A549 (cell line): ENCODE measurements around the gene NMNAT2. TPM values are rescaled to one million over a fixed set of nuclear protein-coding genes. Genes with fewer than 3 reads are reported as not detected.

Source experiments
- ATAC-seq, 2 experiments: fragments of 200-7000 bp in 1 of 2; fragments of >200 bp in 1 of 2; cut with Nextera tagmentation in 1 of 2; cut with Tn5 transposase in 1 of 2; 3 replicates each; pipeline versions ENCODE4 v1.8.0 to v1.9.1; 2018 to 2020; ENCODE audit warnings: mild to moderate bottlenecking in 1 of 2, moderate library complexity in 1 of 2
- CTCF ChIA-PET: fragments of 300-600 bp; sonication (Branson Sonifier 250); formaldehyde crosslinking; extraction: SDS; loops from one replicate; lab custom pipeline; 2021; ENCODE audit warnings: antibody characterized with exemption, inconsistent platforms; lab: Yijun Ruan, JAX
- POLR2A ChIA-PET: fragments of 350-600 bp; formaldehyde crosslinking; extraction: SDS; loops from one replicate; lab custom pipeline; 2021; ENCODE audit warnings: antibody characterized with exemption, inconsistent platforms; lab: Yijun Ruan, JAX
- DNase-seq, 2 experiments: peaks; one replicate each; pipeline versions ENCODE4 v3.0.0 to v3.0.0-alpha.2; 2011 to 2016; ENCODE audit warnings: low read depth in 1 of 2, low spot score in 1 of 2
- FAIRE-seq: peaks from 2 replicates; lab custom pipeline; 2011; peaks lifted over from hg19 to GRCh38; lab: Jason Lieb, UNC
- H3K27ac ChIP-seq, 2 experiments: fragments of >200 bp; sonication (Bioruptor Twin); formaldehyde crosslinking; 3 replicates each; pipeline ENCODE4 v1.5.1; 2016 to 2017
- H3K4me1 ChIP-seq: fragments of >200 bp; sonication (Bioruptor Twin); formaldehyde crosslinking; 3 replicates; pipeline ENCODE4 v1.6.1; 2016
- H3K4me2 ChIP-seq: fragments of >200 bp; sonication (Bioruptor Twin); formaldehyde crosslinking; 3 replicates; pipeline ENCODE4 v1.6.1; 2016
- H3K4me3 ChIP-seq: fragments of >200 bp; sonication (Bioruptor Twin); formaldehyde crosslinking; 3 replicates; pipeline ENCODE4 v1.5.1; 2016
- H3K9me3 ChIP-seq: fragments of >200 bp; sonication (Bioruptor Twin); formaldehyde crosslinking; 3 replicates; pipeline ENCODE4 v1.6.1; 2016
- BHLHE40 ChIP-seq: IDR thresholded peaks from 2 replicates; pipeline ENCODE4 v1.6.1; 2012; ENCODE audit warnings: low read depth, low read length, inconsistent platforms
- CHD2 ChIP-seq: fragments of 150-350 bp; IDR thresholded peaks from 2 replicates; pipeline ENCODE4 v1.6.1; 2014; ENCODE audit warnings: low read length; ENCODE audit not compliant: partially characterized antibody
- ESRRA ChIP-seq: fragments of 150-350 bp; IDR thresholded peaks from 2 replicates; pipeline ENCODE4 v1.6.1; 2014; ENCODE audit warnings: mild to moderate bottlenecking, low read length, borderline replicate concordance
- HDAC2 ChIP-seq: fragments of 200-600 bp; sonication (generic); IDR thresholded peaks from 2 replicates; pipeline ENCODE4 v1.6.1; 2016
- HMGXB4 ChIP-seq: fragments of 250-450 bp; sonication (Bioruptor Pico); IDR thresholded peaks from 2 replicates; pipeline ENCODE4 v1.5.0; 2021; ENCODE audit warnings: mild to moderate bottlenecking, moderate library complexity, borderline replicate concordance
- HOXA7 ChIP-seq: fragments of 250-450 bp; sonication (Bioruptor Pico); IDR thresholded peaks from 2 replicates; pipeline ENCODE4 v1.5.0; 2020; ENCODE audit warnings: mild to moderate bottlenecking, moderate library complexity
- MAZ ChIP-seq: fragments of 150-350 bp; IDR thresholded peaks from 2 replicates; pipeline ENCODE4 v1.6.1; 2014; ENCODE audit warnings: antibody characterized with exemption, low read depth, low read length, borderline replicate concordance
- NR3C1 ChIP-seq: fragments of >200 bp; sonication (Bioruptor Twin); formaldehyde crosslinking; IDR thresholded peaks from 3 replicates; pipeline ENCODE4 v1.6.1; 2017
- PBX3 ChIP-seq: IDR thresholded peaks from 2 replicates; pipeline ENCODE4 v1.6.1; 2012
- RAD21 ChIP-seq, 2 experiments: fragments of >200 bp in 1 of 2; sonication (Bioruptor Twin) in 1 of 2; formaldehyde crosslinking in 1 of 2; IDR thresholded peaks in 1 of 2; conservative IDR thresholded peaks in 1 of 2; 2 replicates in 1 of 2; 3 replicates in 1 of 2; pipeline ENCODE4 v1.6.1; 2012 to 2018; ENCODE audit warnings: inconsistent platforms in 1 of 2
- REST ChIP-seq: fragments of 200-600 bp; sonication (generic); IDR thresholded peaks from 2 replicates; pipeline ENCODE4 v1.6.1; 2016; ENCODE audit warnings: antibody characterized with exemption, mild to moderate bottlenecking, moderate library complexity
- RNF2 ChIP-seq: fragments of 200-600 bp; sonication (generic); IDR thresholded peaks from 2 replicates; pipeline ENCODE4 v1.6.1; 2016; ENCODE audit warnings: low read depth, mild to moderate bottlenecking, antibody characterized with exemption, moderate library complexity, borderline replicate concordance
- TFCP2L1 ChIP-seq: fragments of 250-450 bp; sonication (Bioruptor Pico); IDR thresholded peaks from 2 replicates; pipeline ENCODE4 v1.5.0; 2021; ENCODE audit warnings: mild to moderate bottlenecking
- ZSCAN20 ChIP-seq: fragments of 250-450 bp; sonication (Bioruptor Pico); IDR thresholded peaks from 2 replicates; pipeline ENCODE4 v1.8.0; 2022; ENCODE audit warnings: mild to moderate bottlenecking, moderate library complexity
- WGBS: methylation state at CpG from one replicate; pipeline ENCODE4 v1.1.6; 2017; ENCODE audit errors: missing lambda C conversion rate; 5-methylcytosine and 5-hydroxymethylcytosine counted together
- polyA plus RNA-seq, 4 experiments: library from polyadenylated mRNA; depleted of rRNA in 3 of 4; stranded (reverse); fragments of >200 nt; fragmentation: RNase III in 1 of 4; extraction: RNeasy Plus Mini Kit Qiagen cat#74134 plus additional on column Dnase treatment in 1 of 4; gene quantifications; 2 replicates in 3 of 4; 3 replicates in 1 of 4; pipeline ENCODE4 v1.2.3, GENCODE V29; 2011 to 2017
- TF ChIP-seq, protein P1 (sequence below): fragments of >200 bp; sonication (Bioruptor Twin); formaldehyde crosslinking; IDR thresholded peaks from 3 replicates; pipeline ENCODE4 v1.5.1; 2016

Gene NMNAT2
- polyA plus RNA-seq, 2 of the 4 experiments (the other 2 are of a cell fraction) = 0.16 to 0.63 TPM

GRCh38 chr1:183304440-183305107 lies 113.6 kb downstream of the NMNAT2 start:
- H3K4me3 ChIP-seq = no peak overlapping the region
- WGBS = 83% methylated on average over 7 of the region's 7 CpGs
- DNase-seq (no peak), FAIRE-seq (no peak), ATAC-seq (no peak)
- H3K9me3 ChIP-seq = no peaks in the 10 kb centered on the region
- POLR2A ChIA-PET = no interaction called here
- no peak overlapping the region for H3K27ac ChIP-seq
- H3K4me2 ChIP-seq = no peak overlapping the region
- no peak for TF ChIP-seq TFCP2L1 (CRISPR knock-in tag)
- TF ChIP-seq, protein P1, sequence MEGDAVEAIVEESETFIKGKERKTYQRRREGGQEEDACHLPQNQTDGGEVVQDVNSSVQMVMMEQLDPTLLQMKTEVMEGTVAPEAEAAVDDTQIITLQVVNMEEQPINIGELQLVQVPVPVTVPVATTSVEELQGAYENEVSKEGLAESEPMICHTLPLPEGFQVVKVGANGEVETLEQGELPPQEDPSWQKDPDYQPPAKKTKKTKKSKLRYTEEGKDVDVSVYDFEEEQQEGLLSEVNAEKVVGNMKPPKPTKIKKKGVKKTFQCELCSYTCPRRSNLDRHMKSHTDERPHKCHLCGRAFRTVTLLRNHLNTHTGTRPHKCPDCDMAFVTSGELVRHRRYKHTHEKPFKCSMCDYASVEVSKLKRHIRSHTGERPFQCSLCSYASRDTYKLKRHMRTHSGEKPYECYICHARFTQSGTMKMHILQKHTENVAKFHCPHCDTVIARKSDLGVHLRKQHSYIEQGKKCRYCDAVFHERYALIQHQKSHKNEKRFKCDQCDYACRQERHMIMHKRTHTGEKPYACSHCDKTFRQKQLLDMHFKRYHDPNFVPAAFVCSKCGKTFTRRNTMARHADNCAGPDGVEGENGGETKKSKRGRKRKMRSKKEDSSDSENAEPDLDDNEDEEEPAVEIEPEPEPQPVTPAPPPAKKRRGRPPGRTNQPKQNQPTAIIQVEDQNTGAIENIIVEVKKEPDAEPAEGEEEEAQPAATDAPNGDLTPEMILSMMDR = no peak
- TF ChIP-seq HMGXB4 = no peak
- no peak for TF ChIP-seq RAD21 (conservative IDR thresholded peaks at IDR 0.05 in 1 of 2, IDR thresholded peaks at IDR 0.05 in 1 of 2)
- TF ChIP-seq CHD2 = no peak
- CTCF ChIA-PET = interaction anchor here (0.6 to 1.6 kb wide), 4 partner anchors 10 to 200 kb away, joined by 3 to 5 read pairs (median 4); no protein-coding TSS in a partner anchor
- H3K4me1 ChIP-seq = no peaks in the 10 kb centered on the region

DNA sequence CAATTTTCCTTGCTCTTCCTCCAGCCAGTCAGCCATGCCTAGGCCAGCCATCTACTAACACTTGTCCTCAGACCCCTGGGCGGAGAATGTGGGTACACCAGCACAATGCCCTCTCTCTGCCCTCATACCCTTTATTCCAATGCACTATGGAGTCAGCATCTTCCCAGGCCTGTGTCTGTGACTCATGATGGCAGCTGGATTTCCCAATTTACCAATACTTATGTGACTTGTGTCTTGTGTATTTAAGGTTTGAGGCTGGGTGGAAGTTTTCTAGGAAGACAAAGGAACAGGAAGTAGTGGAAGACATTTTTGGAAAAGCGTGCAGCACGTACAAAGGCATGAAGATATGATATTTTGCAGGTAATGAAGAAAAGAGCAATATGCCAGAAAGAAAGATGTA lies 114.3 kb downstream of the NMNAT2 start:
- H3K4me2 ChIP-seq = no peak overlapping the region
- TF ChIP-seq ZSCAN20 (CRISPR knock-in tag) (no peak), RNF2 (no peak), BHLHE40 (no peak), TFCP2L1 (CRISPR knock-in tag) (no peak), HDAC2 (no peak), REST (no peak), ESRRA (no peak), NR3C1 (no peak), PBX3 (no peak), HOXA7 (CRISPR knock-in tag) (no peak), MAZ (no peak)
- no peak overlapping the region for H3K4me3 ChIP-seq
- no peak overlapping the region for H3K27ac ChIP-seq
- no peak for FAIRE-seq
- DNase-seq = no peak
- H3K4me1 ChIP-seq = no peaks in the 10 kb centered on the region
- no peaks in the 10 kb centered on the region for H3K9me3 ChIP-seq
- POLR2A ChIA-PET = no interaction called here
- CTCF ChIA-PET = interaction anchor here (1.6 kb wide), 1 partner anchor 10 kb away, joined by 3 read pairs; no protein-coding TSS in a partner anchor
- no peak; a peak in 1 of 6 replicates for ATAC-seq
- 83% methylated on average over 3 of the region's 3 CpGs for WGBS
